ENCODE data around the gene INTS7.

GRCh38 chr1:212055333-212055732 lies 20.0 kb upstream of the INTS7 start:
- no peak for TF ChIP-seq CTCF (IDR thresholded peaks at IDR 0.05)
- TF ChIP-seq POLR2AphosphoS5 (IDR thresholded peaks at IDR 0.05): no peak
- no peak for TF ChIP-seq EP300 (IDR thresholded peaks at IDR 0.05)

All from suprapubic skin (tissue), 4 donors.